Fibroblast of mammary gland (primary cell): ENCODE measurements around the gene C1RL.

Experiments
- DNase-seq: peaks from one replicate; pipeline ENCODE4 v3.0.0-alpha.2; 2010; ENCODE audit warnings: low read depth
- H3K4me3 ChIP-seq: 2 replicates; pipeline ENCODE4 v1.5.1; 2011; ENCODE audit warnings: low read depth, mild to moderate bottlenecking, low read length, moderate library complexity; ENCODE audit not compliant: control insufficient read depth
- CTCF ChIP-seq: conservative IDR thresholded peaks from 2 replicates; pipeline ENCODE4 v1.5.1; 2011; ENCODE audit warnings: low read depth, low read length, inconsistent platforms; ENCODE audit not compliant: control insufficient read depth, insufficient read depth

The C1RL gene

GRCh38 chr12:7116916-7117315 is 7.9 kb upstream of the C1RL start:
- no peak for TF ChIP-seq CTCF
- DNase-seq, result no peak
- H3K4me3 ChIP-seq, result no peak overlapping the region

GRCh38 chr12:7116196-7116595 is 7.2 kb upstream of the C1RL start:
- no peak for TF ChIP-seq CTCF
- no peak for DNase-seq
- H3K4me3 ChIP-seq, result no peak overlapping the region

- DNase-seq, result no peak
- H3K4me3 ChIP-seq, result no peak overlapping the region
- no peak for TF ChIP-seq CTCF
Measured at GRCh38 chr12:7114851-7115250, 5.8 kb upstream of the C1RL start.

- TF ChIP-seq CTCF, result no peak
- no peak for DNase-seq
- H3K4me3 ChIP-seq, result no peak overlapping the region
Measured at GRCh38 chr12:7114008-7114407, 5.0 kb upstream of the C1RL start.

GRCh38 chr12:7113389-7113871 is 4.4 kb upstream of the C1RL start:
- peak; percentile 80 for TF ChIP-seq CTCF
- no peak overlapping the region for H3K4me3 ChIP-seq
- peak; percentile 56 for DNase-seq

- DNase-seq, result no peak
- no peak for TF ChIP-seq CTCF
- H3K4me3 ChIP-seq, result no peak overlapping the region
Measured at GRCh38 chr12:7112041-7112440, 3.0 kb upstream of the C1RL start.

- no peak overlapping the region for H3K4me3 ChIP-seq
- DNase-seq, result no peak
- no peak for TF ChIP-seq CTCF
Measured at GRCh38 chr12:7110661-7111060, 1.6 kb upstream of the C1RL start.
